K562 (cell line): ENCODE results near the gene TRABD2B. TPM values are rescaled to one million over a fixed set of nuclear protein-coding genes. Genes with fewer than 3 reads are reported as not detected.

Experiments
- ATAC-seq: fragments of 200-7000 bp; cut with Tn5 transposase; 3 replicates; pipeline ENCODE4 v1.9.1; 2020; ENCODE audit warnings: moderate library complexity
- BruUV-seq: library from RNA; stranded (reverse); fragments of 400-500 nt; replicated peaks from 2 replicates; lab custom pipeline; 2021; lab: Mats Ljungman, UMichigan
- CTCF ChIA-PET: fragments of 300-600 bp; formaldehyde crosslinking; extraction: SDS; loops from one replicate; lab custom pipeline; 2021; ENCODE audit warnings: low intra/inter-chr PET ratio; lab: Yijun Ruan, JAX
- POLR2A ChIA-PET: fragments of 300-600, 350-650 bp; sonication (Branson Sonifier 250); formaldehyde crosslinking; extraction: SDS; loops from one replicate; lab custom pipeline; 2021; ENCODE audit warnings: antibody characterized with exemption, inconsistent platforms; lab: Yijun Ruan, JAX
- DNase-seq, 4 experiments: peaks; one replicate each; pipeline versions ENCODE4 v3.0.0 to v3.0.0-alpha.2; 2011 to 2018; ENCODE audit warnings: low spot score in 3 of 4, mixed read lengths in 3 of 4; ENCODE audit errors: extremely low read depth in 1 of 4
- FAIRE-seq: peaks from 2 replicates; lab custom pipeline; 2011; peaks lifted over from hg19 to GRCh38; lab: Jason Lieb, UNC
- H2AFZ ChIP-seq: 2 replicates; pipeline ENCODE4 v1.6.0; 2011; ENCODE audit warnings: low read depth, low read length, control low read depth, inconsistent platforms
- H3K27ac ChIP-seq: fragments of 200-600 bp; 3 replicates; pipeline ENCODE4 v1.8.0; 2011; ENCODE audit warnings: low read depth, mild to moderate bottlenecking, control low read depth, inconsistent platforms, low read length, moderate library complexity, mixed read lengths; ENCODE audit errors: extremely low read depth
- H3K27me3 ChIP-seq, 2 experiments: fragments of 300-600 bp in 1 of 2; 2 replicates in 1 of 2; 3 replicates in 1 of 2; pipeline versions ENCODE4 v1.6.0 to v1.8.0; 2011; ENCODE audit warnings: inconsistent platforms in 2 of 2, low read length in 2 of 2, mild to moderate bottlenecking in 1 of 2, mixed read lengths in 1 of 2, moderate library complexity in 1 of 2; ENCODE audit not compliant: control insufficient read depth in 2 of 2, insufficient read depth in 2 of 2
- H3K36me3 ChIP-seq: fragments of 300-600 bp; 3 replicates; pipeline ENCODE4 v1.8.0; 2011; ENCODE audit warnings: mild to moderate bottlenecking, low read length, inconsistent platforms; ENCODE audit not compliant: control insufficient read depth, insufficient read depth
- H3K4me1 ChIP-seq, 2 experiments: fragments of 200-600 bp in 1 of 2; replicated peaks in 1 of 2; 2 replicates in 1 of 2; 3 replicates in 1 of 2; pipeline versions ENCODE4 v1.5.1 to v1.8.0; 2011; ENCODE audit warnings: inconsistent platforms in 2 of 2, low read length in 2 of 2, mild to moderate bottlenecking in 1 of 2, mixed read lengths in 1 of 2, moderate library complexity in 1 of 2; ENCODE audit not compliant: control insufficient read depth in 2 of 2, insufficient read depth in 2 of 2
- H3K4me2 ChIP-seq: 2 replicates; pipeline ENCODE4 v1.6.1; 2011; ENCODE audit warnings: low read length, control low read depth, inconsistent platforms, mixed read lengths; ENCODE audit not compliant: insufficient read depth
- H3K4me3 ChIP-seq: fragments of 200-600 bp; sonication (generic), shearing (Covaris generic); 2 replicates; pipeline ENCODE4 v1.5.1; 2016; ENCODE audit warnings: control low read depth, inconsistent platforms
- H3K79me2 ChIP-seq: fragments of 200-600 bp; 3 replicates; pipeline ENCODE4 v1.8.0; 2011; ENCODE audit warnings: low read length, inconsistent platforms; ENCODE audit not compliant: control insufficient read depth, insufficient read depth
- H3K9ac ChIP-seq, 2 experiments: 2 replicates each; pipeline versions ENCODE4 v1.6.0 to v1.6.1; 2011; ENCODE audit warnings: low read depth in 2 of 2, low read length in 2 of 2, control low read depth in 1 of 2, inconsistent platforms in 1 of 2, mild to moderate bottlenecking in 1 of 2, mixed read lengths in 1 of 2; ENCODE audit not compliant: insufficient read depth in 1 of 2
- H3K9me1 ChIP-seq: one replicate; pipeline ENCODE4 v1.6.0; 2011; ENCODE audit warnings: inconsistent platforms, mild to moderate bottlenecking, low read length, moderate library complexity; ENCODE audit not compliant: control insufficient read depth, insufficient read depth
- H3K9me3 ChIP-seq: replicated peaks from 2 replicates; pipeline ENCODE4 v1.5.1; 2011; ENCODE audit warnings: low read depth, low read length, inconsistent platforms; ENCODE audit not compliant: control insufficient read depth, insufficient read depth
- H4K20me1 ChIP-seq: replicated peaks from 2 replicates; pipeline ENCODE4 v1.6.1; 2011; ENCODE audit warnings: low read length, inconsistent platforms, mixed read lengths; ENCODE audit not compliant: control insufficient read depth, insufficient read depth
- CBFB ChIP-seq: sonication (generic); formaldehyde crosslinking; IDR thresholded peaks from 2 replicates; pipeline ENCODE4 v1.4.0; 2020; ENCODE audit warnings: mild to moderate bottlenecking, missing genetic modification reagents
- HDAC6 ChIP-seq: IDR thresholded peaks from 2 replicates; pipeline ENCODE4 v1.6.1; 2012; ENCODE audit warnings: low read depth, mild to moderate bottlenecking, control low read depth, inconsistent platforms, low read length, moderate library complexity
- HLTF ChIP-seq: fragments of 450-650 bp; IDR thresholded peaks from 2 replicates; pipeline ENCODE4 v1.6.1; 2016
- RUNX1 ChIP-seq: sonication (generic); IDR thresholded peaks from 2 replicates; pipeline ENCODE4 v1.6.1; 2016; ENCODE audit warnings: antibody characterized with exemption, low read depth
- SMAD2 ChIP-seq: fragments of 150-350 bp; IDR thresholded peaks from 2 replicates; pipeline ENCODE4 v1.6.1; 2014; ENCODE audit warnings: low read depth, mild to moderate bottlenecking, low read length
- TARDBP ChIP-seq: fragments of 450-650 bp; IDR thresholded peaks from 2 replicates; pipeline ENCODE4 v1.6.1; 2016
- WGBS: fragments of 100-300 bp; shearing (Covaris generic); methylation state at CpG from one replicate; pipeline ENCODE4 v1.1.6; 2016; ENCODE audit warnings: low coverage, mixed read lengths; ENCODE audit not compliant: insufficient coverage; ENCODE audit errors: missing lambda C conversion rate; 5-methylcytosine and 5-hydroxymethylcytosine counted together
- in situ Hi-C: fragments of 300-500 bp; cut with MboI; formaldehyde crosslinking; loops from 4 replicates; pipeline ENCODE4 v1.15.0; 2018; ENCODE audit warnings: inconsistent platforms, mixed read lengths
- intact Hi-C: fragments of 100-400 bp; cut with micrococcal nuclease; formaldehyde crosslinking; loops from 2 replicates; pipeline ENCODE4 v1.14.2; 2022
- polyA plus RNA-seq, 8 experiments: library from polyadenylated mRNA; depleted of rRNA in 4 of 8; stranded (reverse) in 5 of 8; unstranded in 3 of 8; fragments of >200 nt; fragmentation: Nextera tagmentation in 2 of 8; fragmentation: Illumina TruSeq in 1 of 8; extraction: Ambion mirVana in 2 of 8; extraction: Trizol in 1 of 8; gene quantifications; 2 replicates each; pipeline versions ENCODE4 v1.2.1 to v1.2.3, GENCODE V29; 2011 to 2014; ENCODE audit warnings: inconsistent platforms in 1 of 8, missing spikeins in 1 of 8
- total RNA-seq, 7 experiments: library from RNA; depleted of rRNA in 6 of 7; stranded (reverse); fragments of >200 nt in 6 of 7; fragmentation: Illumina TruSeq in 2 of 7; extraction: Trizol in 2 of 7; gene quantifications; 2 replicates each; pipeline versions ENCODE4 v1.2.1 to v1.2.3, GENCODE V29; 2011 to 2021; ENCODE audit warnings: low replicate concordance in 1 of 7
- TF ChIP-seq, protein P1 (sequence below): sonication (generic); formaldehyde crosslinking; IDR thresholded peaks from 2 replicates; pipeline ENCODE4 v1.8.0; 2023; ENCODE audit warnings: mild to moderate bottlenecking, missing genetic modification reagents
- TF ChIP-seq, protein P2 (sequence below): fragments of 450-650 bp; IDR thresholded peaks from 2 replicates; pipeline ENCODE4 v1.6.1; 2016; ENCODE audit warnings: antibody characterized with exemption
- TF ChIP-seq, protein P3 (sequence below): sonication (generic); formaldehyde crosslinking; IDR thresholded peaks from 2 replicates; pipeline ENCODE4 v1.8.1; 2023; ENCODE audit warnings: mild to moderate bottlenecking, missing genetic modification reagents
- TF ChIP-seq, protein P4 (sequence below): fragments of 250-450 bp; sonication (Bioruptor Pico); IDR thresholded peaks from 2 replicates; pipeline ENCODE4 v1.8.0; 2021; ENCODE audit warnings: moderate library complexity, mild to moderate bottlenecking, inconsistent platforms

Gene TRABD2B
- total and polyA plus RNA-seq, 9 of the 15 experiments (the other 6 are each of a cell fraction or from before 2014, with no cell fraction given): not detected

DNA sequence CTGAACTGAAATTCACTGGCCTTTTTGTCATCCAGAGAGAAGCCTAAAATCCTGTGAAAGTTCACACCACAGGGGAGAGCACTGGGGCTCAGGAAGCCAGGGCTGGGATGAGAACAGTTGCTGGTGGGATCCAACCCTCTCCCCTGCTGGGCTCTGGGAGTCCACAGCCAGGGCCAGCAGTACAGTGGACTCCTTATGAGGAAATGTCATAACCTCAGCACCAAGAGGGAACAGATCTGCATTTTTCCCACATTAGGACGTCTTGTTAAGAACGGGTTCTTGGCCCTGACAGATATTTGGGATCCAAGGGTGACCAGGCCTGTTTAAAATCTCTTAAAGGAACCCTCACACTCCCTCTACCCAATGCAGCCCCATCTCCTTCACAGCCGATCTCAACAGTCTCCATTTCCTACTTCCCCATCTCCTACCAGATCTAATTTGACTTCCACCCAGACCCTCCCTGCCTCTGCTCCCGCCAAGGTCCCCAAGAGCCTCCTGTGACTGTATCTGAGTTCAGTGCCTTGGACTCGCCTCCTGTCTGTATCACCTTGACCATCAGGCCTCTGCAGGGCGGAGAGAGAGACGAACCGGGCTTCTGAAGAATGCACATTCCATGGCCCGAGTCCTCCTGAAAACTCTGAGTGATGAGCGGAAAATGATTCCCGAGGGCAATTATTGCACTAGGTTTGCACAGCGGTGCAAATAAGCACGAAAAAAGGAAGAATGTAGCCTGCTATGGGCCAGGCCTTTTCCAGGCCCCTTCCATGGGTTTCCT is 159.9 kb downstream of the TRABD2B start:
- Histone ChIP-seq H3K27me3 (peaks cover 0 to 17% of the 10 kb centered on the region in 2 experiments; a peak in 2 of 5 replicates), H3K4me2 (no peak overlapping the region), H3K9me3 (no peaks in the 10 kb centered on the region), H3K27ac (no peak overlapping the region), H3K4me3 (no peak overlapping the region), H3K9me1 (no peaks in the 10 kb centered on the region), H3K79me2 (no peaks in the 10 kb centered on the region), H3K9ac (no peak overlapping the region), H3K4me1 (no peaks in the 10 kb centered on the region), H2AFZ (no peak overlapping the region), H3K36me3 (no peaks in the 10 kb centered on the region), H4K20me1 (no peaks in the 10 kb centered on the region)
- in situ Hi-C loops: no loop called here
- TF ChIP-seq RUNX1 (no peak), HLTF (no peak), HDAC6 (no peak), SMAD2 (no peak), CBFB (CRISPR knock-in tag) (no peak), TARDBP (no peak)
- TF ChIP-seq, protein P1, sequence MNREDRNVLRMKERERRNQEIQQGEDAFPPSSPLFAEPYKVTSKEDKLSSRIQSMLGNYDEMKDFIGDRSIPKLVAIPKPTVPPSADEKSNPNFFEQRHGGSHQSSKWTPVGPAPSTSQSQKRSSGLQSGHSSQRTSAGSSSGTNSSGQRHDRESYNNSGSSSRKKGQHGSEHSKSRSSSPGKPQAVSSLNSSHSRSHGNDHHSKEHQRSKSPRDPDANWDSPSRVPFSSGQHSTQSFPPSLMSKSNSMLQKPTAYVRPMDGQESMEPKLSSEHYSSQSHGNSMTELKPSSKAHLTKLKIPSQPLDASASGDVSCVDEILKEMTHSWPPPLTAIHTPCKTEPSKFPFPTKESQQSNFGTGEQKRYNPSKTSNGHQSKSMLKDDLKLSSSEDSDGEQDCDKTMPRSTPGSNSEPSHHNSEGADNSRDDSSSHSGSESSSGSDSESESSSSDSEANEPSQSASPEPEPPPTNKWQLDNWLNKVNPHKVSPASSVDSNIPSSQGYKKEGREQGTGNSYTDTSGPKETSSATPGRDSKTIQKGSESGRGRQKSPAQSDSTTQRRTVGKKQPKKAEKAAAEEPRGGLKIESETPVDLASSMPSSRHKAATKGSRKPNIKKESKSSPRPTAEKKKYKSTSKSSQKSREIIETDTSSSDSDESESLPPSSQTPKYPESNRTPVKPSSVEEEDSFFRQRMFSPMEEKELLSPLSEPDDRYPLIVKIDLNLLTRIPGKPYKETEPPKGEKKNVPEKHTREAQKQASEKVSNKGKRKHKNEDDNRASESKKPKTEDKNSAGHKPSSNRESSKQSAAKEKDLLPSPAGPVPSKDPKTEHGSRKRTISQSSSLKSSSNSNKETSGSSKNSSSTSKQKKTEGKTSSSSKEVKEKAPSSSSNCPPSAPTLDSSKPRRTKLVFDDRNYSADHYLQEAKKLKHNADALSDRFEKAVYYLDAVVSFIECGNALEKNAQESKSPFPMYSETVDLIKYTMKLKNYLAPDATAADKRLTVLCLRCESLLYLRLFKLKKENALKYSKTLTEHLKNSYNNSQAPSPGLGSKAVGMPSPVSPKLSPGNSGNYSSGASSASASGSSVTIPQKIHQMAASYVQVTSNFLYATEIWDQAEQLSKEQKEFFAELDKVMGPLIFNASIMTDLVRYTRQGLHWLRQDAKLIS (CRISPR knock-in tag): no peak
- TF ChIP-seq, protein P2, sequence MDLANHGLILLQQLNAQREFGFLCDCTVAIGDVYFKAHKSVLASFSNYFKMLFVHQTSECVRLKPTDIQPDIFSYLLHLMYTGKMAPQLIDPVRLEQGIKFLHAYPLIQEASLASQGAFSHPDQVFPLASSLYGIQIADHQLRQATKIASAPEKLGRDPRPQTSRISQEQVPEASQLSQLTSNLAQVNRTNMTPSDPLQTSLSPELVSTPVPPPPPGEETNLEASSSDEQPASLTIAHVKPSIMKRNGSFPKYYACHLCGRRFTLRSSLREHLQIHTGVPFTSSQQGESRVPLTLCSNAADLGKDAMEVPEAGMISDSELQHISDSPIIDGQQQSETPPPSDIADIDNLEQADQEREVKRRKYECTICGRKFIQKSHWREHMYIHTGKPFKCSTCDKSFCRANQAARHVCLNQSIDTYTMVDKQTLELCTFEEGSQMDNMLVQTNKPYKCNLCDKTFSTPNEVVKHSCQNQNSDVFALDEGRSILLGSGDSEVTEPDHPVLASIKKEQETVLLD: no peak
- TF ChIP-seq, protein P3, sequence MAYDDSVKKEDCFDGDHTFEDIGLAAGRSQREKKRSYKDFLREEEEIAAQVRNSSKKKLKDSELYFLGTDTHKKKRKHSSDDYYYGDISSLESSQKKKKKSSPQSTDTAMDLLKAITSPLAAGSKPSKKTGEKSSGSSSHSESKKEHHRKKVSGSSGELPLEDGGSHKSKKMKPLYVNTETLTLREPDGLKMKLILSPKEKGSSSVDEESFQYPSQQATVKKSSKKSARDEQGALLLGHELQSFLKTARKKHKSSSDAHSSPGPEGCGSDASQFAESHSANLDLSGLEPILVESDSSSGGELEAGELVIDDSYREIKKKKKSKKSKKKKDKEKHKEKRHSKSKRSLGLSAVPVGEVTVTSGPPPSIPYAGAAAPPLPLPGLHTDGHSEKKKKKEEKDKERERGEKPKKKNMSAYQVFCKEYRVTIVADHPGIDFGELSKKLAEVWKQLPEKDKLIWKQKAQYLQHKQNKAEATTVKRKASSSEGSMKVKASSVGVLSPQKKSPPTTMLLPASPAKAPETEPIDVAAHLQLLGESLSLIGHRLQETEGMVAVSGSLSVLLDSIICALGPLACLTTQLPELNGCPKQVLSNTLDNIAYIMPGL: no peak
- TF ChIP-seq, protein P4, sequence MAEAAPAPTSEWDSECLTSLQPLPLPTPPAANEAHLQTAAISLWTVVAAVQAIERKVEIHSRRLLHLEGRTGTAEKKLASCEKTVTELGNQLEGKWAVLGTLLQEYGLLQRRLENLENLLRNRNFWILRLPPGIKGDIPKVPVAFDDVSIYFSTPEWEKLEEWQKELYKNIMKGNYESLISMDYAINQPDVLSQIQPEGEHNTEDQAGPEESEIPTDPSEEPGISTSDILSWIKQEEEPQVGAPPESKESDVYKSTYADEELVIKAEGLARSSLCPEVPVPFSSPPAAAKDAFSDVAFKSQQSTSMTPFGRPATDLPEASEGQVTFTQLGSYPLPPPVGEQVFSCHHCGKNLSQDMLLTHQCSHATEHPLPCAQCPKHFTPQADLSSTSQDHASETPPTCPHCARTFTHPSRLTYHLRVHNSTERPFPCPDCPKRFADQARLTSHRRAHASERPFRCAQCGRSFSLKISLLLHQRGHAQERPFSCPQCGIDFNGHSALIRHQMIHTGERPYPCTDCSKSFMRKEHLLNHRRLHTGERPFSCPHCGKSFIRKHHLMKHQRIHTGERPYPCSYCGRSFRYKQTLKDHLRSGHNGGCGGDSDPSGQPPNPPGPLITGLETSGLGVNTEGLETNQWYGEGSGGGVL (CRISPR knock-in tag): no peak
- ChIA-PET CTCF (no interaction called here), POLR2A (no interaction called here)
- ATAC-seq (no peak), DNase-seq (no peak), FAIRE-seq (no peak)
- WGBS: 1% methylated on average over 13 of the region's 13 CpGs
- intact Hi-C loops: no loop called here
- no TSS peak for BruUV-seq
